Measurements from ENCODE around the gene CMTM7. TPM values are rescaled to one million over a fixed set of nuclear protein-coding genes. Genes with fewer than 3 reads are reported as not detected.

Gene CMTM7
- total and polyA plus RNA-seq, 2 experiments from 2014 or later = 32.2 to 93.6 TPM

DNA sequence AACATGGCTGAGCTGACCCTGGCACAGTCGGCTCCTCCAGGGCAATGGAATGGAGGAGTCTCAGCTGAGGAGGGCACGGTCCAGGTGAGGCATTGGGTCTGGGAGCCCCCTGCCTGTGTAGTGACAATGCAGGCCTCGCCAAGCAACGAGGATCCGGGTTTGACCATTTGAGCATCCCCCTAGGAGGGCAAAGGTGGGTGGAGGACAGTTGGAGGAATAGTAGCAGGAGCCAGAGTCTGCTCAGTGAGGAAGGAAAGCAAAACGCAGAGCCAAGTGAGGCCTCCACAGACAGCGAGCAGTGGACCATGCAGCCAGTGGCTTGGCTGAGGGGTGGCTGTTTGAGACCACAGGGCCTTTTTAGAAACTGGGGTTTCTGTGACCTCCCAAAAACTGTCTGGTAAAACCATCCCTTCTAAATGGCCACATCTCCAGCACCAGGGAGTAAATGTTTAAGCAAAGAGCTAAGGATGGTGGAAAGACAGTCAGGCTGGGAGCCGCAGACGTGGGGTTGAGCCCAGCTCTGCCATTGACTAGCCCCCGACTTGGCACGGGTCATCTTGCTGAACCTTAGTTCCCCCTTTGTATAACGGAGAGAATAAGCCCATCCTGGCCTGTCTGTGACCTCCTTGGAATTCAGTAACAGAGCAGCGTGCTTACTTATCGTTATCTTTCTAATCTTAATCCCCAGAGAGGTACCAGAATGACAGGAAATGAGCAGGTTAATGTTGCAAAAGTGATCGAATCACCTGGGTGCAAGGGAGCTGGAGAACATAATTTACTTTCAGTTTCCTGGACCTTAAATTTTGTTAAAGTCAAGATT is 64.2 kb downstream of the CMTM7 start:
- no peaks in the 10 kb centered on the region for H3K9me2 ChIP-seq (ENCODE audit: insufficient read depth)
- 0 out of 3 replicates have a peak, but pooled peaks have one; percentile 4 for ATAC-seq
- H3K27me3 ChIP-seq (ENCODE audit: insufficient read depth) = no peaks in the 10 kb centered on the region
- H4K20me1 ChIP-seq (replicated peaks; ENCODE audit: insufficient read depth) = no peaks in the 10 kb centered on the region
- DNase-seq (ENCODE audit: low spot score) = no peak
- Mint-ChIP-seq H3K4me1 (peaks cover 29% of the 10 kb centered on the region), H3K27ac (peak overlapping the region; percentile 76), H3K4me3 (no peak overlapping the region), H3K36me3 (ENCODE audit: low read depth) (peaks cover 3% of the 10 kb centered on the region; the same call in 2 of the 3 replicates), H3K9me3 (no peaks in the 10 kb centered on the region), H3K27me3 (ENCODE audit: insufficient read depth, low read depth, poor library complexity) (peaks cover 9% of the 10 kb centered on the region)
- H3K36me3 ChIP-seq (ENCODE audit: insufficient read depth) = peaks cover 6% of the 10 kb centered on the region; the same call in 1 of the 2 replicates
- H3K79me2 ChIP-seq (replicated peaks; ENCODE audit: insufficient read depth) = no peaks in the 10 kb centered on the region
- TF ChIP-seq, protein P1, sequence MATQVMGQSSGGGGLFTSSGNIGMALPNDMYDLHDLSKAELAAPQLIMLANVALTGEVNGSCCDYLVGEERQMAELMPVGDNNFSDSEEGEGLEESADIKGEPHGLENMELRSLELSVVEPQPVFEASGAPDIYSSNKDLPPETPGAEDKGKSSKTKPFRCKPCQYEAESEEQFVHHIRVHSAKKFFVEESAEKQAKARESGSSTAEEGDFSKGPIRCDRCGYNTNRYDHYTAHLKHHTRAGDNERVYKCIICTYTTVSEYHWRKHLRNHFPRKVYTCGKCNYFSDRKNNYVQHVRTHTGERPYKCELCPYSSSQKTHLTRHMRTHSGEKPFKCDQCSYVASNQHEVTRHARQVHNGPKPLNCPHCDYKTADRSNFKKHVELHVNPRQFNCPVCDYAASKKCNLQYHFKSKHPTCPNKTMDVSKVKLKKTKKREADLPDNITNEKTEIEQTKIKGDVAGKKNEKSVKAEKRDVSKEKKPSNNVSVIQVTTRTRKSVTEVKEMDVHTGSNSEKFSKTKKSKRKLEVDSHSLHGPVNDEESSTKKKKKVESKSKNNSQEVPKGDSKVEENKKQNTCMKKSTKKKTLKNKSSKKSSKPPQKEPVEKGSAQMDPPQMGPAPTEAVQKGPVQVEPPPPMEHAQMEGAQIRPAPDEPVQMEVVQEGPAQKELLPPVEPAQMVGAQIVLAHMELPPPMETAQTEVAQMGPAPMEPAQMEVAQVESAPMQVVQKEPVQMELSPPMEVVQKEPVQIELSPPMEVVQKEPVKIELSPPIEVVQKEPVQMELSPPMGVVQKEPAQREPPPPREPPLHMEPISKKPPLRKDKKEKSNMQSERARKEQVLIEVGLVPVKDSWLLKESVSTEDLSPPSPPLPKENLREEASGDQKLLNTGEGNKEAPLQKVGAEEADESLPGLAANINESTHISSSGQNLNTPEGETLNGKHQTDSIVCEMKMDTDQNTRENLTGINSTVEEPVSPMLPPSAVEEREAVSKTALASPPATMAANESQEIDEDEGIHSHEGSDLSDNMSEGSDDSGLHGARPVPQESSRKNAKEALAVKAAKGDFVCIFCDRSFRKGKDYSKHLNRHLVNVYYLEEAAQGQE (IDR thresholded peaks at IDR 0.05; ENCODE audit: unreplicated experiment) = no peak
- no peak for TF ChIP-seq STAT1 (IDR thresholded peaks at IDR 0.05; ENCODE audit: unreplicated experiment)
- TF ChIP-seq EZH2 (IDR thresholded peaks at IDR 0.05; ENCODE audit: low read depth, unreplicated experiment) = no peak
- TF ChIP-seq, protein P2, sequence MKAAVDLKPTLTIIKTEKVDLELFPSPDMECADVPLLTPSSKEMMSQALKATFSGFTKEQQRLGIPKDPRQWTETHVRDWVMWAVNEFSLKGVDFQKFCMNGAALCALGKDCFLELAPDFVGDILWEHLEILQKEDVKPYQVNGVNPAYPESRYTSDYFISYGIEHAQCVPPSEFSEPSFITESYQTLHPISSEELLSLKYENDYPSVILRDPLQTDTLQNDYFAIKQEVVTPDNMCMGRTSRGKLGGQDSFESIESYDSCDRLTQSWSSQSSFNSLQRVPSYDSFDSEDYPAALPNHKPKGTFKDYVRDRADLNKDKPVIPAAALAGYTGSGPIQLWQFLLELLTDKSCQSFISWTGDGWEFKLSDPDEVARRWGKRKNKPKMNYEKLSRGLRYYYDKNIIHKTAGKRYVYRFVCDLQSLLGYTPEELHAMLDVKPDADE (IDR thresholded peaks at IDR 0.05) = no peak
- TF ChIP-seq, protein P3, sequence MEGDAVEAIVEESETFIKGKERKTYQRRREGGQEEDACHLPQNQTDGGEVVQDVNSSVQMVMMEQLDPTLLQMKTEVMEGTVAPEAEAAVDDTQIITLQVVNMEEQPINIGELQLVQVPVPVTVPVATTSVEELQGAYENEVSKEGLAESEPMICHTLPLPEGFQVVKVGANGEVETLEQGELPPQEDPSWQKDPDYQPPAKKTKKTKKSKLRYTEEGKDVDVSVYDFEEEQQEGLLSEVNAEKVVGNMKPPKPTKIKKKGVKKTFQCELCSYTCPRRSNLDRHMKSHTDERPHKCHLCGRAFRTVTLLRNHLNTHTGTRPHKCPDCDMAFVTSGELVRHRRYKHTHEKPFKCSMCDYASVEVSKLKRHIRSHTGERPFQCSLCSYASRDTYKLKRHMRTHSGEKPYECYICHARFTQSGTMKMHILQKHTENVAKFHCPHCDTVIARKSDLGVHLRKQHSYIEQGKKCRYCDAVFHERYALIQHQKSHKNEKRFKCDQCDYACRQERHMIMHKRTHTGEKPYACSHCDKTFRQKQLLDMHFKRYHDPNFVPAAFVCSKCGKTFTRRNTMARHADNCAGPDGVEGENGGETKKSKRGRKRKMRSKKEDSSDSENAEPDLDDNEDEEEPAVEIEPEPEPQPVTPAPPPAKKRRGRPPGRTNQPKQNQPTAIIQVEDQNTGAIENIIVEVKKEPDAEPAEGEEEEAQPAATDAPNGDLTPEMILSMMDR (conservative IDR thresholded peaks at IDR 0.05; ENCODE audit: low read depth in 2 of 2) = no peak
- TF ChIP-seq JUNB (IDR thresholded peaks at IDR 0.05; ENCODE audit: unreplicated experiment) = no peak
- TF ChIP-seq ZNF114 (CRISPR knock-in tag; IDR thresholded peaks at IDR 0.05) = no peak
- TF ChIP-seq, protein P4, sequence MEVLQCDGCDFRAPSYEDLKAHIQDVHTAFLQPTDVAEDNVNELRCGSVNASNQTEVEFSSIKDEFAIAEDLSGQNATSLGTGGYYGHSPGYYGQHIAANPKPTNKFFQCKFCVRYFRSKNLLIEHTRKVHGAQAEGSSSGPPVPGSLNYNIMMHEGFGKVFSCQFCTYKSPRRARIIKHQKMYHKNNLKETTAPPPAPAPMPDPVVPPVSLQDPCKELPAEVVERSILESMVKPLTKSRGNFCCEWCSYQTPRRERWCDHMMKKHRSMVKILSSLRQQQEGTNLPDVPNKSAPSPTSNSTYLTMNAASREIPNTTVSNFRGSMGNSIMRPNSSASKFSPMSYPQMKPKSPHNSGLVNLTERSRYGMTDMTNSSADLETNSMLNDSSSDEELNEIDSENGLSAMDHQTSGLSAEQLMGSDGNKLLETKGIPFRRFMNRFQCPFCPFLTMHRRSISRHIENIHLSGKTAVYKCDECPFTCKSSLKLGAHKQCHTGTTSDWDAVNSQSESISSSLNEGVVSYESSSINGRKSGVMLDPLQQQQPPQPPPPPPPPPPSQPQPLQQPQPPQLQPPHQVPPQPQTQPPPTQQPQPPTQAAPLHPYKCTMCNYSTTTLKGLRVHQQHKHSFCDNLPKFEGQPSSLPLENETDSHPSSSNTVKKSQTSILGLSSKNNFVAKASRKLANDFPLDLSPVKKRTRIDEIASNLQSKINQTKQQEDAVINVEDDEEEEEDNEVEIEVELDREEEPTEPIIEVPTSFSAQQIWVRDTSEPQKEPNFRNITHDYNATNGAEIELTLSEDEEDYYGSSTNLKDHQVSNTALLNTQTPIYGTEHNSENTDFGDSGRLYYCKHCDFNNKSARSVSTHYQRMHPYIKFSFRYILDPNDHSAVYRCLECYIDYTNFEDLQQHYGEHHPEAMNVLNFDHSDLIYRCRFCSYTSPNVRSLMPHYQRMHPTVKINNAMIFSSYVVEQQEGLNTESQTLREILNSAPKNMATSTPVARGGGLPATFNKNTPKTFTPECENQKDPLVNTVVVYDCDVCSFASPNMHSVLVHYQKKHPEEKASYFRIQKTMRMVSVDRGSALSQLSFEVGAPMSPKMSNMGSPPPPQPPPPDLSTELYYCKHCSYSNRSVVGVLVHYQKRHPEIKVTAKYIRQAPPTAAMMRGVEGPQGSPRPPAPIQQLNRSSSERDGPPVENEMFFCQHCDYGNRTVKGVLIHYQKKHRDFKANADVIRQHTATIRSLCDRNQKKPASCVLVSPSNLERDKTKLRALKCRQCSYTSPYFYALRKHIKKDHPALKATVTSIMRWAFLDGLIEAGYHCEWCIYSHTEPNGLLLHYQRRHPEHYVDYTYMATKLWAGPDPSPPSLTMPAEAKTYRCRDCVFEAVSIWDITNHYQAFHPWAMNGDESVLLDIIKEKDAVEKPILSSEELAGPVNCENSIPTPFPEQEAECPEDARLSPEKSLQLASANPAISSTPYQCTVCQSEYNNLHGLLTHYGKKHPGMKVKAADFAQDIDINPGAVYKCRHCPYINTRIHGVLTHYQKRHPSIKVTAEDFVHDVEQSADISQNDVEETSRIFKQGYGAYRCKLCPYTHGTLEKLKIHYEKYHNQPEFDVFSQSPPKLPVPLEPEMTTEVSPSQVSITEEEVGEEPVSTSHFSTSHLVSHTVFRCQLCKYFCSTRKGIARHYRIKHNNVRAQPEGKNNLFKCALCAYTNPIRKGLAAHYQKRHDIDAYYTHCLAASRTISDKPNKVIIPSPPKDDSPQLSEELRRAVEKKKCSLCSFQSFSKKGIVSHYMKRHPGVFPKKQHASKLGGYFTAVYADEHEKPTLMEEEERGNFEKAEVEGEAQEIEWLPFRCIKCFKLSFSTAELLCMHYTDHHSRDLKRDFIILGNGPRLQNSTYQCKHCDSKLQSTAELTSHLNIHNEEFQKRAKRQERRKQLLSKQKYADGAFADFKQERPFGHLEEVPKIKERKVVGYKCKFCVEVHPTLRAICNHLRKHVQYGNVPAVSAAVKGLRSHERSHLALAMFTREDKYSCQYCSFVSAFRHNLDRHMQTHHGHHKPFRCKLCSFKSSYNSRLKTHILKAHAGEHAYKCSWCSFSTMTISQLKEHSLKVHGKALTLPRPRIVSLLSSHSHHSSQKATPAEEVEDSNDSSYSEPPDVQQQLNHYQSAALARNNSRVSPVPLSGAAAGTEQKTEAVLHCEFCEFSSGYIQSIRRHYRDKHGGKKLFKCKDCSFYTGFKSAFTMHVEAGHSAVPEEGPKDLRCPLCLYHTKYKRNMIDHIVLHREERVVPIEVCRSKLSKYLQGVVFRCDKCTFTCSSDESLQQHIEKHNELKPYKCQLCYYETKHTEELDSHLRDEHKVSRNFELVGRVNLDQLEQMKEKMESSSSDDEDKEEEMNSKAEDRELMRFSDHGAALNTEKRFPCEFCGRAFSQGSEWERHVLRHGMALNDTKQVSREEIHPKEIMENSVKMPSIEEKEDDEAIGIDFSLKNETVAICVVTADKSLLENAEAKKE (CRISPR knock-in tag; IDR thresholded peaks at IDR 0.05) = no peak
- TF ChIP-seq NANOG (IDR thresholded peaks at IDR 0.05; ENCODE audit: borderline replicate concordance) = no peak
- peaks cover 16% of the 10 kb centered on the region for H3K4me1 ChIP-seq (ENCODE audit: insufficient read depth)
- no peak overlapping the region for H3K4me2 ChIP-seq
- peaks cover 3% of the 10 kb centered on the region; the same call in 1 of the 2 replicates for H3F3A ChIP-seq (replicated peaks; ENCODE audit: low read depth)
- no peak overlapping the region for H3K4me3 ChIP-seq
- no peak overlapping the region for H3K27ac ChIP-seq (ENCODE audit: low read depth)
- H2AFZ ChIP-seq = no peak overlapping the region
